GM23248 (cell line): Measurements from ENCODE around the gene DCAF5.

Source experiments
- EZH2 ChIP-seq: fragments of 200-600 bp; sonication (generic); IDR thresholded peaks from 2 replicates; pipeline ENCODE4 v1.6.1; 2018; ENCODE audit warnings: antibody characterized with exemption, mild to moderate bottlenecking; ENCODE audit not compliant: insufficient read depth, poor library complexity, severe bottlenecking
- EZH2phosphoT487 ChIP-seq: fragments of 200-600 bp; sonication (generic); IDR thresholded peaks from 2 replicates; pipeline ENCODE4 v1.6.1; 2018; ENCODE audit warnings: antibody characterized with exemption, moderate library complexity, mild to moderate bottlenecking, low read depth; ENCODE audit not compliant: insufficient read depth

GRCh38 chr14:69055125-69055524 is 97.8 kb downstream of the DCAF5 start:
- TF ChIP-seq EZH2: no peak
- TF ChIP-seq EZH2phosphoT487: no peak
